Activated CD4-positive, alpha-beta memory T cell treated with anti-CD3 and anti-CD28 coated beads for 36 hours (primary cell): ENCODE data around the gene TEX51. TPM values are rescaled to one million over a fixed set of nuclear protein-coding genes. Genes with fewer than 3 reads are reported as not detected.

ENCODE experiments used
- CTCF ChIA-PET: fragments of 350-600 bp; sonication (Branson Sonifier 250); formaldehyde crosslinking; loops from one replicate; lab custom pipeline; 2021; ENCODE audit warnings: antibody characterized with exemption, inconsistent platforms; lab: Charles Lee
- POLR2A ChIA-PET: fragments of 350-600 bp; sonication (Branson Sonifier 250); formaldehyde crosslinking; loops from one replicate; lab custom pipeline; 2021; ENCODE audit warnings: antibody characterized with exemption; lab: Charles Lee
- DNase-seq: peaks from one replicate; pipeline ENCODE4 v3.0.0-alpha.2; 2020
- H3K27ac Mint-ChIP-seq: one replicate; pipeline ENCODE4 v1.8.0; 2021; ENCODE audit warnings: mixed read lengths
- H3K27me3 Mint-ChIP-seq: one replicate; pipeline ENCODE4 v1.8.0; 2021; ENCODE audit warnings: mixed read lengths
- H3K36me3 Mint-ChIP-seq: one replicate; pipeline ENCODE4 v1.8.0; 2021; ENCODE audit warnings: mixed read lengths
- H3K4me1 Mint-ChIP-seq: one replicate; pipeline ENCODE4 v1.8.0; 2021; ENCODE audit warnings: low read depth, mixed read lengths
- H3K4me3 Mint-ChIP-seq: one replicate; pipeline ENCODE4 v1.8.0; 2021; ENCODE audit warnings: mild to moderate bottlenecking, mixed read lengths
- H3K9me3 Mint-ChIP-seq: one replicate; pipeline ENCODE4 v1.8.0; 2021; ENCODE audit warnings: mixed read lengths
- intact Hi-C: fragments of 100-400 bp; cut with micrococcal nuclease; formaldehyde crosslinking; loops from one replicate; pipeline ENCODE4 v1.15.1; 2023
- total RNA-seq, 2 experiments: library from RNA; stranded (reverse); gene quantifications; one replicate each; pipeline ENCODE4 v1.2.3, GENCODE V29; 2021

TEX51 gene
- total RNA-seq, 2 experiments from 2014 or later = not detected

DNA sequence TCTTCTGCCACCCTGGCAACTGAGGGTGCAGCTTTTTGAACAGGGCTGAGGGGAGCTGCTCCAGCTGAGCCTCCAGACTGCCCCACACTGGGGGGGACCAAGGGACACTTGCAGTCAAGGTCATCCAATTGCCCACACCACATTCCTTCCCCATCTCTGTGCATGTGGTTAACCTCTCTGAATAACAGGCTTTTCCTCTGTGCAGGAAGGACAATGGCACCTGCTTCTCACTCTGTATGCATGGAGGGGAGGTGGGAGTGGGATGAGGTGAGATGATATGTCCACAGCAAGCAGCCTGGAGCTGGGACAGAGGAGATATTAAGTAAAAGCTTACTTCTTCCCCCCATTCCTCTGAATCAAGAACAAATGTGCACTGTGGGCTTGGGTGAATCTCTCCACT is 39.1 kb upstream of the TEX51 start:
- ChIA-PET POLR2A (no interaction called here), CTCF (no interaction called here)
- H3K4me1 Mint-ChIP-seq = no peaks in the 10 kb centered on the region
- H3K27ac Mint-ChIP-seq = no peak overlapping the region
- H3K9me3 Mint-ChIP-seq = no peaks in the 10 kb centered on the region
- no peak overlapping the region for H3K4me3 Mint-ChIP-seq
- H3K27me3 Mint-ChIP-seq = peaks cover 9% of the 10 kb centered on the region
- H3K36me3 Mint-ChIP-seq = no peaks in the 10 kb centered on the region
- no peak for DNase-seq
- intact Hi-C loops = no loop called here

DNA sequence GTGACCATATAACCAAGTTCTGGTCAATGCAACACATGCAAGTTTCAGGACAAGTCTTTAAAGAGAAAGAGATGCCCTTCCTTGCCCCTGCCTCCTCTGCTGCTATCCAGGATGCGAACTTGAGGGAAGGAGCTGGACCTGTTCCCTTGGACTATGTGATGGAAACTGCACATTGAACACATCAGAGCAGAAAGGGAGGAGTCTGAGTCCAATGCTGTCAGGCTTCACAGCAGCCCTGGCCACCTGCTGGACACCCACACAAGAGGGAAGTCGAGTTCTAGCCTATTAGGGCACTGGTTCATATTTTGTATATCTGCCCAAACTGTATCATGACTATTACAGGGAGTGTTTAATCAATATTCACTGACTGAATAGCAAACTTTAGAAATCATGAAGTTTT is 38.3 kb upstream of the TEX51 start:
- H3K36me3 Mint-ChIP-seq = no peaks in the 10 kb centered on the region
- ChIA-PET POLR2A (no interaction called here), CTCF (no interaction called here)
- H3K27ac Mint-ChIP-seq = no peak overlapping the region
- peaks cover 9% of the 10 kb centered on the region for H3K27me3 Mint-ChIP-seq
- no peak overlapping the region for H3K4me3 Mint-ChIP-seq
- DNase-seq = no peak
- intact Hi-C loops = no loop called here
- no peaks in the 10 kb centered on the region for H3K9me3 Mint-ChIP-seq
- no peaks in the 10 kb centered on the region for H3K4me1 Mint-ChIP-seq

DNA sequence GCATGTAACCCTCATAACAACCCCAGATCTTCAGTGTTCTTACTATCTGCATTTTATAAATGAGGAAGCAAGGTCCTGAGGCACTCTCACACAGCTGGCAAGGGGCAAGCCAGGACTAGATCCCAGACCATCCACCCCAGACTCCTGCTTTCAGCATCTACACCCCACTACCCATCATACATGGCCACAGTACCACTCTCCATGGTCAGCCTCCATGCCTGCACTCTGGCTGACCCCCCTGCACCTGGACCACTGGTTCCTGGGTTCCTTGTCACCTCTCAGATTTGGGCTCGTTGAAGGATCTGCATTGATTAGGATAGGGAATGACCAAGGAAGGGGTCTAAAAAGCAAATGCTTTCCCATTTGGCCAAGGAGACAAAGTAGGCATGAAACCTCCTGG is 36.0 kb upstream of the TEX51 start:
- POLR2A ChIA-PET = no interaction called here
- Mint-ChIP-seq H3K9me3 (no peaks in the 10 kb centered on the region), H3K27me3 (peaks cover 9% of the 10 kb centered on the region), H3K4me1 (no peaks in the 10 kb centered on the region), H3K4me3 (no peak overlapping the region), H3K27ac (no peak overlapping the region), H3K36me3 (no peaks in the 10 kb centered on the region)
- CTCF ChIA-PET = no interaction called here
- DNase-seq = no peak
- intact Hi-C loops = no loop called here

DNA sequence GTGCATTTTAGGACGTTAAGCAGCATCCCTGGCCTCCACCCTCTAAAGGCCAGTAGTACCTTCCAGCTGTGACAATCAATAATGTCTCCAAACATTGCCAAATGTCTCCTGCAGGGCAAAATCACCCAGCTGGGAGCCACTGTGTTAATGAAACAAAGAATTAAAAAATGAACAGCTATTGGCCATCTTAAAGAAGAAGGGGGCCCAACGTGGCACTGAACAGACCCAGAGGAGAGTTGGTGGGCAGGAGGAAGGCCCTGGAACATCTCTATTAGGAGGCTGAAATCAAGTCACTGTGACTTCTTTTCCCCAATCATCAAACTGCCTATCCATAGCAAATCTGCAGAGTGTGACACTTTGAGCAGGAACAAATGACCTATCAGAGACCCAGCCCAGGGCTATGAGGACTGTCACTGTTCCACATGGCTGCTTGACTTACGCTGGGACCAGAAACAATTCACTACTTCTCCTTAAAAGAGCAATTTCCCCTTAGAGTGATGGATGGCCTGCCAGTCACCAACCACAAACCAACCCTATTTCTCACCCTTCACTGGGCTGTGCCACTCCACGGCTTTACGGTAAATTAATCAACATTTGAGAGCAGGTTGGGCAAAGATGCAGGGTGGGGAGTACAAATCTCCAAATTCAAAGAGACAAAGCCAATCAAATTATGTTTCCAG is 35.2 kb upstream of the TEX51 start:
- H3K9me3 Mint-ChIP-seq = no peaks in the 10 kb centered on the region
- ChIA-PET POLR2A (no interaction called here), CTCF (no interaction called here)
- intact Hi-C loops = no loop called here
- no peaks in the 10 kb centered on the region for H3K4me1 Mint-ChIP-seq
- no peak overlapping the region for H3K27ac Mint-ChIP-seq
- no peaks in the 10 kb centered on the region for H3K36me3 Mint-ChIP-seq
- no peak for DNase-seq
- no peak overlapping the region for H3K4me3 Mint-ChIP-seq
- peaks cover 9% of the 10 kb centered on the region for H3K27me3 Mint-ChIP-seq

DNA sequence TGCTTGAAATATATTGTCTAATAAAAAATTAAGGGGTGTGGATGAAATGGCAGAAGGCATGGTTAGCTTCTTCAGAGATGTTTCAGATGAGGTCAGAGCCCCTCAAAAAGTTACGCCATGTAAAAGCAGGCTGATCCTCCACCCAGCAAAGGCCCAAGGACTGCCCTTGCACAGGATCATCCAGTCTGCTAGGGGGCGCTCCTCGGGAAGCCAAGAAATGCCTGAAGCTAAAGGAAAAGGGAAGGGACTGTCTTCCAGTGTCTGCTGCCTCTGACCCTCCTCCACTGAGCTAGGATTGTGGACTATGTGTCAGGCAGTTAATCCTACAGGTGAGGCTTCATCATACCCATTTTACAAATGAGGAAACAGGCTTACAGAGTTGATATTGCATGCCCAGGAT is 33.8 kb upstream of the TEX51 start:
- ChIA-PET POLR2A (no interaction called here), CTCF (interaction anchor here (0.6 to 1.4 kb wide), 2 partner anchors 107 to 206 kb away, joined by 3 read pairs; no protein-coding TSS in a partner anchor)
- intact Hi-C loops = no loop called here
- no peaks in the 10 kb centered on the region for H3K36me3 Mint-ChIP-seq
- H3K27ac Mint-ChIP-seq = no peak overlapping the region
- H3K9me3 Mint-ChIP-seq = no peaks in the 10 kb centered on the region
- DNase-seq = no peak
- peaks cover 11% of the 10 kb centered on the region for H3K27me3 Mint-ChIP-seq
- H3K4me1 Mint-ChIP-seq = no peaks in the 10 kb centered on the region
- H3K4me3 Mint-ChIP-seq = no peak overlapping the region

DNA sequence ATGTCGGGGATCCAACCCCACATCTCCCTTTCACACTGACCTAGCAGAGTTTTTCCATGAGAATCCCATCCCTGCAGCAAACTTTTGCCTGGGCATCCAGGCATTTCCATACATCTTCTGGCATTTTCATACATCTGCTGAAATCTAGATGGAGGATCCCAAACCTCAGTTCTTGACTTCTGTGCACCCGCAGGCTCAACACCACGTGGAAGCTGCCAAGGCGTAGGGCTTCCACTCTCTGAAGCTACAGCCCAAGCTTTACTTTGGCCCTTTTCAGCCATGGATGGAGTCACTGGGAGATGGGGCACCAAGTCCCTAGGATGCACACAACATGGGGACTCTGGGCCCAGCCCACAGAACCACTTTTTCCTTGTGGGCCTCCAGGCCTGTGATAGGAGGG is 32.2 kb upstream of the TEX51 start:
- Mint-ChIP-seq H3K27ac (no peak overlapping the region), H3K9me3 (no peaks in the 10 kb centered on the region), H3K27me3 (peaks cover 11% of the 10 kb centered on the region), H3K4me1 (no peaks in the 10 kb centered on the region), H3K4me3 (no peak overlapping the region), H3K36me3 (no peaks in the 10 kb centered on the region)
- intact Hi-C loops = no loop called here
- POLR2A ChIA-PET = no interaction called here
- CTCF ChIA-PET = no interaction called here
- no peak for DNase-seq

DNA sequence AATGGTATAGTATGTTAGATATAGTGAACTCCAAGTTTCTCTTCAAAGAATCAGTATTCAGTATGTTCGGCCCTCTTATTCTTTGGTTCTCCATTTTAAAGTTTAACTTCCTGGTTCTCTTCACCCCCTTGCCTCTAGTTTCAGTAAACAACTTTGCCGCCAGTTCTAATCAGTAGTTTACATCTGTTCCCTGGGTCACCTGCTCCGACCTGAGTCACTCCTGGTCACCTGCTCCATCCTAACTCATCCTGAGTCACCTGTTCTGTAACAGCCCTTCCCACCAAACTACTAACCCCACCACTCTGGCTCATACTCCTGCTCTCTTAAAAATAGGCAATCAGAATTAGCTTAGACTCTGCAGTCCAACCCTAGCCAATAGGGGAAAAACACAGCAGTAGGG is 23.7 kb upstream of the TEX51 start:
- Mint-ChIP-seq H3K36me3 (no peaks in the 10 kb centered on the region), H3K4me1 (no peaks in the 10 kb centered on the region), H3K27me3 (no peaks in the 10 kb centered on the region), H3K9me3 (peaks cover 17% of the 10 kb centered on the region), H3K4me3 (no peak overlapping the region), H3K27ac (no peak overlapping the region)
- intact Hi-C loops = no loop called here
- POLR2A ChIA-PET = no interaction called here
- no peak for DNase-seq
- CTCF ChIA-PET = no interaction called here

DNA sequence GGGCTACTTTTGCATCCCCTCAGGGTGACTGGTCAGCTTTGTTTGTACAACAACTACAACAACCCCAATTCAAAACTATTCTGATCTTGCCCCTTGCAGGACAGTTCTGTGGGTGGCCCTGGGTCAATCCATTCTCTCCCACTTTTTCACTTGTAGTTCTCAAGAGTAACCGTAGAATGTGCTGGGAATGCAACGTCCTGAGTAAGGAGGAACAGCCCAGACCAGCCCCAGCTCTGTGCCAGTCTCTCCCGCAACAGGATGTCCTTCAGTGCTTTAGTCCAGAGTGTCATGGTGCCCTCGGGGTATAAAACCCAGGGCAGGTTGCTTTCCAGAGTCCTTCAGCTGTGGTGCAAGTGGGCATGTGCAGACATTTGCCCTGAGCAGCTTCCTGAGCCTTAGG is 22.1 kb upstream of the TEX51 start:
- intact Hi-C loops = no loop called here
- ChIA-PET POLR2A (no interaction called here), CTCF (no interaction called here)

DNA sequence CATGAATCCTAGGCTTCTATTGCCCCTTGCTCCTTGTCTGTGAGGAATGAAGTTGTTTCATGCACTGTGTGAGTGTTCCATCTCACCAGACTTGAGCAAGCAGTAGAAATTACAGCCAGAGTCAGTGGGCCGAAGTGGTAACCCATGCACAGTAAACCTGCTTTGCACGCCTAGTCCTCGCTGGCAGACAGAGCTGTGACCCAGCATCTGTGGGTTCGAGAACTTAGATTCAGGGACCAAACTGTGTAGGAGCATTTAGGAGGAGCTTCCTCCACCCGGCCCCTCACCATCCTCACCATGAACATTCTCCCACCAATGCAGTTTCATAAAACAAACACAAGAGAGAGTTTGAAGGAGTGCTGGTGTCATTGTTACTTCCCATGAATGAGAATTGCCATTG is 21.6 kb upstream of the TEX51 start:
- Mint-ChIP-seq H3K4me1 (no peaks in the 10 kb centered on the region), H3K27ac (no peak overlapping the region), H3K36me3 (no peaks in the 10 kb centered on the region), H3K4me3 (no peak overlapping the region), H3K27me3 (no peaks in the 10 kb centered on the region), H3K9me3 (peaks cover 17% of the 10 kb centered on the region)
- CTCF ChIA-PET = no interaction called here
- no peak for DNase-seq
- intact Hi-C loops = no loop called here
- POLR2A ChIA-PET = no interaction called here

More for the DNA sequence above, 22.1 kb upstream of the TEX51 start:
- H3K36me3 Mint-ChIP-seq = no peaks in the 10 kb centered on the region
- H3K27ac Mint-ChIP-seq = no peak overlapping the region
- H3K4me3 Mint-ChIP-seq = no peak overlapping the region
- H3K9me3 Mint-ChIP-seq = peaks cover 17% of the 10 kb centered on the region
- no peaks in the 10 kb centered on the region for H3K4me1 Mint-ChIP-seq
- DNase-seq = no peak
- no peaks in the 10 kb centered on the region for H3K27me3 Mint-ChIP-seq

DNA sequence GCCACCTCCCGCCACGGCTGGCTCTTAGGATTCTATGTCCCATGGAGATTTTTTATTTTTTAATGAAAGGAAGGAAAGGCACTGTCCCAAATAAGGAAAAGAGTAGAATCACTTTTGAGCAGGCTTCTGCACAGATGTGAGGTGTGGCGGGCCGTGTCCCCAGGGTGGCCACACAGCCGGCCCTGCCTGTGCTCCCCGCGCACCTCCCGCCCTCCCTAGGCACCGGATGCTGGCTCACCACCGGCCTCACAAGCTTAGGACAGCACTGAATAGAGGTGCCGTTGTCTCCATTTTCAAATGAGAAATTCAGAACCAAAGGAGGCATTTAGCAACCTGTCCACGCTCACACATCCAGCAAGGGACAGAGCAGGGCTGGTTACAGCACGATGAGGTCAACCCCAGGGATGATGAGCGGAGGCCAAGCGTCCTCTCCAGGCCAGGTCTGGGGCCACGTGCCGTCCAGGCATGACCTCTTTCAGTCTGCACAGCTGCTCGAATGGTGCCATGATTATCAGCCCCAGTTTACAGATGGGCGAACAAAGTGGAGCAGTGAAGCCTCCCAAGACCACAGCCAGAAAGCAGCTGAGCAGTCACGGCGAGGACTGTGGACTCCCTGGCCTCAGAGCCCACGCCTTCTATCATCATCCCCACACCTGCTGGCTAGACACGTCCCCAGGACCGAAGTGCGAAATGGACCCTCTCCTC is 20.7 kb upstream of the TEX51 start:
- ChIA-PET CTCF (no interaction called here), POLR2A (no interaction called here)
- intact Hi-C loops = no loop called here
- no peak overlapping the region for H3K4me3 Mint-ChIP-seq
- DNase-seq = no peak
- no peaks in the 10 kb centered on the region for H3K36me3 Mint-ChIP-seq
- no peaks in the 10 kb centered on the region for H3K4me1 Mint-ChIP-seq
- no peaks in the 10 kb centered on the region for H3K27me3 Mint-ChIP-seq
- peaks cover 17% of the 10 kb centered on the region for H3K9me3 Mint-ChIP-seq
- no peak overlapping the region for H3K27ac Mint-ChIP-seq

DNA sequence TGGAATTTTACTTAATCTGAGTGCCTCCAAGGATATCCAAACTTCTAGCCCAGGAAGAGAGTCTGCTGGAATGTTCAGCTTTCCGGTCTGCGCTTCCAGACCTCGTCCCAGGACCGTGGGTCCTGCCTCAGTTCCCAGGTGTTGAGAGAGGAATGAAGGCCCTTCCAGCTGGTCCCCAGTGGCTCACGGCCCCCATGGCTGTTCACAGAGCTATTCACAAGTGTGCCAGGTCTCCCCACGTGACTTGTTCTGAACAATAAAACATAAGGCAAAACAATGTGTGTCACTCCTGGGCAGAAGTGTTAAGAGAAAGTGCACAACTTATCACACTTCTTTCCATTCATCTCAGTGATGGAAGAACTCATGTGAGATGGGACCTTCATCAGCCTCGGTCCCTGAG is 20.1 kb upstream of the TEX51 start:
- ChIA-PET CTCF (no interaction called here), POLR2A (no interaction called here)
- intact Hi-C loops = no loop called here
- H3K4me3 Mint-ChIP-seq = no peak overlapping the region
- no peaks in the 10 kb centered on the region for H3K36me3 Mint-ChIP-seq
- no peaks in the 10 kb centered on the region for H3K4me1 Mint-ChIP-seq
- H3K27ac Mint-ChIP-seq = no peak overlapping the region
- H3K27me3 Mint-ChIP-seq = no peaks in the 10 kb centered on the region
- H3K9me3 Mint-ChIP-seq = peaks cover 17% of the 10 kb centered on the region
- no peak for DNase-seq

DNA sequence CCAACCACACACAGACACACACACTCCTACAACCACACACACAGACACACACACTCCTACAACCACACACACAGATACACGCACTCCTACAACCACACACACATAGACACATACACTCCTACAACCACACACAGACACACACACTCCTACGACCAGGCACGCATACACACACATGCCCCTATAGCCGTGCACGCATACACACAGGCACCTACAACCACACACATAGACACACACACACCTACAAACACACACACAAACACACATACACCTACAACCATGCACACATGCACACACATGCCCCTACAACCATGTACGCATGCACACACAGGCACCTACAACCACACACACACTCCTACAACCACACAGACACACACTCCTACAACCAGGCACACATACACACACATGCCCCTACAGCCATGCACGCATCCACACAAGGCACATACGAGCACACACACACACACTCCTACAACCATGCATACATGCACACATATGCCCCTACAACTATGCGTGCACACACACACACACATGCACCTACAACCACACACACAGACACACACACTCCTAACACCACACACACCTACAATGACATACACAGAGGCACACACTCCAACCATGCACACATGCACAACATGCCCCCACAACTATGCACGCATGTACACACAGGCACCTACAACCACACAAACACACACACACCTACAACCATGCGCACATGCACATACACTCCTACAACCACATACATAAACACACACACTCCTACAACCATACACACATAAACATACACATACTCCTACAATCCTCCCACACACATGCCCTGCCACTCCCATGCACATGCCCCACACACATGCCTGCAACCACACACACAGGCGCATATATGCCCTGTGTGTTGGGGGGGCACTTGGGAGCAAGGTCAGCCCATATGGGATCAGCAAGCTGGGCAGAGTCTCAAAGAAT is 19.1 kb upstream of the TEX51 start:
- intact Hi-C loops = no loop called here
- DNase-seq = no peak
- Mint-ChIP-seq H3K36me3 (no peaks in the 10 kb centered on the region), H3K27me3 (no peaks in the 10 kb centered on the region), H3K4me1 (no peaks in the 10 kb centered on the region), H3K27ac (no peak overlapping the region), H3K9me3 (peaks cover 14% of the 10 kb centered on the region), H3K4me3 (no peak overlapping the region)
- POLR2A ChIA-PET = no interaction called here
- CTCF ChIA-PET = no interaction called here
